HEK293T (cell line): Measurements from ENCODE around the gene RPL32.

ENCODE experiments used
- ARNT ChIP-seq: fragments of 450-650 bp; IDR thresholded peaks from 2 replicates; pipeline ENCODE4 v1.6.1; 2017; ENCODE audit warnings: mild to moderate bottlenecking
- ELF4 ChIP-seq: fragments of 450-650 bp; IDR thresholded peaks from 2 replicates; pipeline ENCODE4 v1.6.1; 2017; ENCODE audit warnings: antibody characterized with exemption
- FOXK2 ChIP-seq: fragments of 450-650 bp; IDR thresholded peaks from 2 replicates; pipeline ENCODE4 v1.6.1; 2016; ENCODE audit warnings: mild to moderate bottlenecking
- FOXM1 ChIP-seq: fragments of 450-650 bp; IDR thresholded peaks from 2 replicates; pipeline ENCODE4 v1.6.1; 2017; ENCODE audit warnings: mild to moderate bottlenecking, borderline replicate concordance
- HDGF ChIP-seq: fragments of 450-650 bp; IDR thresholded peaks from 2 replicates; pipeline ENCODE4 v1.6.1; 2017; ENCODE audit warnings: antibody characterized with exemption, borderline replicate concordance
- L3MBTL2 ChIP-seq: fragments of 450-650 bp; conservative IDR thresholded peaks from 2 replicates; pipeline ENCODE4 v1.6.1; 2016; ENCODE audit warnings: mild to moderate bottlenecking
- LEF1 ChIP-seq: fragments of 450-650 bp; IDR thresholded peaks from 2 replicates; pipeline ENCODE4 v1.6.1; 2017; ENCODE audit warnings: mild to moderate bottlenecking, borderline replicate concordance
- NFRKB ChIP-seq: fragments of 450-650 bp; IDR thresholded peaks from 2 replicates; pipeline ENCODE4 v1.6.1; 2016; ENCODE audit warnings: mild to moderate bottlenecking, moderate library complexity
- SP1 ChIP-seq: fragments of 450-650 bp; IDR thresholded peaks from 2 replicates; pipeline ENCODE4 v1.6.1; 2017
- SUZ12 ChIP-seq: fragments of 450-650 bp; IDR thresholded peaks from 2 replicates; pipeline ENCODE4 v1.6.1; 2016; ENCODE audit warnings: mild to moderate bottlenecking
- TARDBP ChIP-seq: fragments of 450-650 bp; IDR thresholded peaks from 2 replicates; pipeline ENCODE4 v1.6.1; 2016
- ZNF384 ChIP-seq: fragments of 450-650 bp; IDR thresholded peaks from 2 replicates; pipeline ENCODE4 v1.6.1; 2016
- TF ChIP-seq, protein P1 (sequence below): fragments of 450-650 bp; IDR thresholded peaks from 2 replicates; pipeline ENCODE4 v1.6.1; 2016

- TF ChIP-seq, protein P1, sequence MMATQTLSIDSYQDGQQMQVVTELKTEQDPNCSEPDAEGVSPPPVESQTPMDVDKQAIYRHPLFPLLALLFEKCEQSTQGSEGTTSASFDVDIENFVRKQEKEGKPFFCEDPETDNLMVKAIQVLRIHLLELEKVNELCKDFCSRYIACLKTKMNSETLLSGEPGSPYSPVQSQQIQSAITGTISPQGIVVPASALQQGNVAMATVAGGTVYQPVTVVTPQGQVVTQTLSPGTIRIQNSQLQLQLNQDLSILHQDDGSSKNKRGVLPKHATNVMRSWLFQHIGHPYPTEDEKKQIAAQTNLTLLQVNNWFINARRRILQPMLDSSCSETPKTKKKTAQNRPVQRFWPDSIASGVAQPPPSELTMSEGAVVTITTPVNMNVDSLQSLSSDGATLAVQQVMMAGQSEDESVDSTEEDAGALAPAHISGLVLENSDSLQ = no peak
- no peak for TF ChIP-seq L3MBTL2
- no peak for TF ChIP-seq NFRKB
- no peak for TF ChIP-seq SP1
- no peak for TF ChIP-seq ELF4
- no peak for TF ChIP-seq SUZ12
- TF ChIP-seq FOXM1 = no peak
- TF ChIP-seq ZNF384 = no peak
- TF ChIP-seq TARDBP = no peak
- no peak for TF ChIP-seq FOXK2
- TF ChIP-seq ARNT = no peak
- no peak for TF ChIP-seq LEF1
- no peak for TF ChIP-seq HDGF
Observed at GRCh38 chr3:12877040-12877439, 35.7 kb upstream of the RPL32 start.
